Lung (tissue), 12 donors: ENCODE results near the gene FAM120B. TPM values are rescaled to one million over a fixed set of nuclear protein-coding genes. Genes with fewer than 3 reads are reported as not detected.

Experiments
- ATAC-seq: fragments of 200-7000 bp; cut with Tn5 transposase; one replicate; pipeline ENCODE4 v1.9.1; 2020; ENCODE audit warnings: moderate number of reproducible peaks; ENCODE audit not compliant: insufficient read depth, low FRiP score
- DNase-seq, 3 donors: peaks; one replicate each; pipeline ENCODE4 v3.0.0-alpha.2; 2013 to 2017
- H3K27ac ChIP-seq, 2 donors: one replicate each; pipeline ENCODE4 v1.5.1; 2013; ENCODE audit warnings: mild to moderate bottlenecking in 2 of 2, moderate library complexity in 2 of 2, control low read depth in 1 of 2, inconsistent platforms in 1 of 2, low read depth in 1 of 2, low read length in 1 of 2
- H3K27me3 ChIP-seq, 3 donors: one replicate each; pipeline ENCODE4 v1.5.1; 2013; ENCODE audit warnings: low read length in 2 of 3; ENCODE audit not compliant: control insufficient read depth in 3 of 3, insufficient read depth in 3 of 3
- H3K36me3 ChIP-seq, 4 donors: one replicate each; pipeline ENCODE4 v1.5.1; 2013; ENCODE audit warnings: low read length in 4 of 4, mild to moderate bottlenecking in 1 of 4, moderate library complexity in 1 of 4; ENCODE audit not compliant: control insufficient read depth in 4 of 4, insufficient read depth in 4 of 4
- H3K4me1 ChIP-seq, 5 donors: one replicate each; pipeline ENCODE4 v1.5.1; 2013; ENCODE audit warnings: low read length in 5 of 5, mild to moderate bottlenecking in 2 of 5, moderate library complexity in 1 of 5; ENCODE audit not compliant: control insufficient read depth in 5 of 5, insufficient read depth in 5 of 5
- H3K4me3 ChIP-seq: one replicate; pipeline ENCODE4 v1.5.1; 2013; ENCODE audit warnings: mild to moderate bottlenecking, control low read depth, moderate library complexity
- H3K9ac ChIP-seq, 2 donors: one replicate each; pipeline ENCODE4 v1.5.1; 2013; ENCODE audit warnings: low read length in 2 of 2, control low read depth in 1 of 2; ENCODE audit not compliant: insufficient read depth in 1 of 2
- H3K9me3 ChIP-seq, 4 donors: one replicate each; pipeline ENCODE4 v1.5.1; 2013; ENCODE audit warnings: low read length in 3 of 4, mild to moderate bottlenecking in 1 of 4, moderate library complexity in 1 of 4; ENCODE audit not compliant: control insufficient read depth in 4 of 4, insufficient read depth in 3 of 4
- WGBS, 2 donors: extraction: QIAGEN DNeasy Blood & Tissue Kit; methylation state at CpG; one replicate each; pipeline ENCODE4 v1.1.7; 2013; 5-methylcytosine and 5-hydroxymethylcytosine counted together
- polyA plus RNA-seq, 2 donors: library from polyadenylated mRNA; stranded (reverse); fragments of 200-250 nt; gene quantifications; one replicate each; pipeline ENCODE4 v1.2.1, GENCODE V29; 2013
- total RNA-seq, 2 donors: library from RNA; depleted of rRNA in 1 of 2; stranded (reverse); fragments of >200 nt in 1 of 2; gene quantifications; one replicate each; pipeline ENCODE4 v1.2.1, GENCODE V29; 2014 to 2021
- TF ChIP-seq, protein P1 (sequence below): IDR thresholded peaks from 2 replicates; pipeline ENCODE4 v1.5.1; 2012; ENCODE audit warnings: mild to moderate bottlenecking; ENCODE audit errors: control extremely low read depth, extremely low read depth
- donor health status: control.
- donor health status: control.
- donor health status: Bipolar disorder and iron deficiency.
- donor health status: healthy.
- donor health status: DM: yes; HTN: yes; CAD: no.

Gene FAM120B
- total and polyA plus RNA-seq, 4 donors = 8.5 to 35.6 (median 20.7) TPM

GRCh38 chr6:170344631-170345576 lies 38.3 kb downstream of the FAM120B start:
- Histone ChIP-seq H3K9ac (no peak overlapping the region), H3K9me3 (no peaks in the 10 kb centered on the region), H3K27me3 (no peaks in the 10 kb centered on the region), H3K27ac (peak overlapping the region in 1 of 2 donors; percentile 21), H3K36me3 (peaks cover 4 to 27% (median 14%) of the 10 kb centered on the region in 4 donors), H3K4me3 (no peak overlapping the region), H3K4me1 (peaks cover 0 to 15% (median 0%) of the 10 kb centered on the region in 5 donors)
- ATAC-seq (peak; percentile 47), DNase-seq (no peak)
- TF ChIP-seq, protein P1, sequence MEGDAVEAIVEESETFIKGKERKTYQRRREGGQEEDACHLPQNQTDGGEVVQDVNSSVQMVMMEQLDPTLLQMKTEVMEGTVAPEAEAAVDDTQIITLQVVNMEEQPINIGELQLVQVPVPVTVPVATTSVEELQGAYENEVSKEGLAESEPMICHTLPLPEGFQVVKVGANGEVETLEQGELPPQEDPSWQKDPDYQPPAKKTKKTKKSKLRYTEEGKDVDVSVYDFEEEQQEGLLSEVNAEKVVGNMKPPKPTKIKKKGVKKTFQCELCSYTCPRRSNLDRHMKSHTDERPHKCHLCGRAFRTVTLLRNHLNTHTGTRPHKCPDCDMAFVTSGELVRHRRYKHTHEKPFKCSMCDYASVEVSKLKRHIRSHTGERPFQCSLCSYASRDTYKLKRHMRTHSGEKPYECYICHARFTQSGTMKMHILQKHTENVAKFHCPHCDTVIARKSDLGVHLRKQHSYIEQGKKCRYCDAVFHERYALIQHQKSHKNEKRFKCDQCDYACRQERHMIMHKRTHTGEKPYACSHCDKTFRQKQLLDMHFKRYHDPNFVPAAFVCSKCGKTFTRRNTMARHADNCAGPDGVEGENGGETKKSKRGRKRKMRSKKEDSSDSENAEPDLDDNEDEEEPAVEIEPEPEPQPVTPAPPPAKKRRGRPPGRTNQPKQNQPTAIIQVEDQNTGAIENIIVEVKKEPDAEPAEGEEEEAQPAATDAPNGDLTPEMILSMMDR = no peak
- 70 to 73% methylated on average over 10 of the region's 10 CpGs for WGBS, 2 donors

DNA sequence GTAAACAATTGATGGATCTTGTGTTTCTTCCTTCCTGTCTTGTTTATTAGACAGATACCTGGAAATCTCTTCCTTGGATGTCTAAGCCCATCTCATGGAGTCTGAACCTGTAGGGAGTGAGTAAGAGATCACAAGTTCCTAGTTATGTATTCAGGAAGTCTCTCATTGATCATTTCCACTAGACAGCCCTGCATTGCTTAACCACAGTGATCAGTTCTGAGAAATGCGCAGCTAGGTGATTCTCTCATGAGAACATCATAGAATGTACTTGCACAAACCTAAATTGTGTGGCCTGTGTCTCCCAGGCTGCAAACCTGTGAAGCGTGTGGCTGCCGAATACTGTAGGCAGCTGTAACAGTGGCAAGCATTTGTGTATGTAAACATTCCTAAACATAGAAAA lies 39.1 kb downstream of the FAM120B start:
- WGBS, 2 donors = 95 to 97% methylated on average over 3 of the region's 3 CpGs
- ATAC-seq = no peak
- H3K9ac ChIP-seq = no peak overlapping the region

DNA sequence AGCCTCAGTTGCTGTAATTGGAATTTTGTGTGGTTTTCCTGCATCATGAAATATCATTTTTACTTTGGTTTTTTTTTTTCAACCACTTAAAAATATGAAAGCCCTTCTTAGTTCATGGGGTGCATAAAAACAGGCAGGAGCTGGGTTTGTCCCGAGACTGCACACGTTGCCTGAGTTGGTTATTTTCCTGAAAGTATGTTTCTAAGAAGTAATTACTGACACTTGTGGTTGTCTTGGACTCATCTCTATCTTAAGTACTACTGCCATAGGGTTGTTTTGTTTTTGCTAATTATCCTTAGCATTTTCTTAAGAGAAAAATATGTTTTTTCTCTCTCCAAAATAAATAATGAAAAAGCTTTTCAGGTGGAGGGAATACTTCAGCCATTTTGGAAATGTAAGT lies 40.1 kb downstream of the FAM120B start:
- WGBS, 2 donors = 93 to 98% methylated on average over 2 of the region's 2 CpGs
- peaks cover 0 to 9% (median 0%) of the 10 kb centered on the region in 5 donors for H3K4me1 ChIP-seq
- ATAC-seq (no peak), DNase-seq (no peak)
- H3K9ac ChIP-seq = no peak overlapping the region
- peaks cover 19 to 42% (median 25%) of the 10 kb centered on the region in 4 donors for H3K36me3 ChIP-seq
- TF ChIP-seq, protein P1 = no peak
- peaks cover 0 to 6% (median 2%) of the 10 kb centered on the region in 4 donors for H3K9me3 ChIP-seq
- no peak overlapping the region for H3K27ac ChIP-seq
- no peak overlapping the region for H3K4me3 ChIP-seq
- no peaks in the 10 kb centered on the region for H3K27me3 ChIP-seq

More for the DNA sequence above, 39.1 kb downstream of the FAM120B start:
- TF ChIP-seq, protein P1 = no peak
- Histone ChIP-seq H3K4me3 (no peak overlapping the region), H3K27me3 (no peaks in the 10 kb centered on the region), H3K9me3 (peaks cover 0 to 3% (median under 1%) of the 10 kb centered on the region in 4 donors), H3K36me3 (peaks cover 9 to 33% (median 20%) of the 10 kb centered on the region in 4 donors), H3K27ac (no peak overlapping the region), H3K4me1 (peaks cover 0 to 15% (median 0%) of the 10 kb centered on the region in 5 donors)
- DNase-seq = no peak
